GM06990 (cell line): ENCODE results near the gene BARX1.

ENCODE experiments used
- DNase-seq: peaks from one replicate; pipeline ENCODE4 v3.0.0-alpha.2; 2011; ENCODE audit not compliant: insufficient read length; ENCODE audit errors: extremely low read depth
- H3K27me3 ChIP-seq: replicated peaks from 2 replicates; pipeline ENCODE4 v1.6.0; 2011; ENCODE audit warnings: low read length; ENCODE audit not compliant: control insufficient read depth, insufficient read depth
- H3K36me3 ChIP-seq: 2 replicates; pipeline ENCODE4 v1.5.1; 2011; ENCODE audit warnings: low read length; ENCODE audit not compliant: control insufficient read depth, insufficient read depth
- H3K4me3 ChIP-seq: replicated peaks from 2 replicates; pipeline ENCODE4 v1.5.1; 2011; ENCODE audit warnings: low read depth, mild to moderate bottlenecking, control low read depth, low read length
- TF ChIP-seq, protein P1 (sequence below): IDR thresholded peaks from 2 replicates; pipeline ENCODE4 v1.5.1; 2011; ENCODE audit warnings: low read length, control low read depth, mild to moderate bottlenecking, inconsistent platforms; ENCODE audit not compliant: insufficient read depth, poor library complexity, severe bottlenecking

BARX1 gene

DNA sequence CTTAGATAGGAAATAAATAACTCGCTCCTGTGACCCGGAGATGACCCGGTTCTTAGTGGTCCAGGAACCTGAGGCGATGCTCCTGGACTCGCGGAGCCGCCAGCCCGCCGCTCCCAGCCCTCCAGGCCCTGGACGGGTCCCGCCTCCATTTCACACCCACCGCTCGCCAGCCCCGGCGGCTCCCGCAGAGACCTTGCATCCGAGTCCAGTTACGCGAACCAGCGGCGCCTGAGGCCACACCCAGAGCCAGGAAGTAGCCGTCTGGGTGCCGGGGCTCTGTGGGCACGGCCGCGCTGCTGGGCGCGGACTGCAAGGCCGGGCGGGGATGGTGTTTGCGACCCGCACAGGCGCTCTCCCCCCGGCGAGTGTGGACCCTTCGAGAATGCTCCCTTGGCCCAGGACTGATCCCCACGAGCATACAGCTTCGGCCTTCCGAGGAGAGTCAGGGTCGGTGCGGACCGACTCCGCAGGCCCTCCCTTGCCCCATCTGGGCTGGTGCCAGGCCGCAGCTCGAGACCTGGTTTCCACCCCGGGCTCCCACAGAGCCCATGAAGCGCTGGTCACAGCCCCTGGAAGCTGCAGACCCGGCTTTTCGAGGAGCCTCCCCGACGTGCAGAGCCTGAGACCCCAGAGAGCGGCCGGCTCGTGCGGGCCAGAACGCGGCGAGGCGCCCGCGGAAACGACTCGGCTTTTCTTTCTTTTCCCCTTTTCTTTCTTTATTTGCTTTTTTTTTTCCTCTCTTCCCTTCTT is 5.2 kb upstream of the BARX1 start:
- TF ChIP-seq, protein P1, sequence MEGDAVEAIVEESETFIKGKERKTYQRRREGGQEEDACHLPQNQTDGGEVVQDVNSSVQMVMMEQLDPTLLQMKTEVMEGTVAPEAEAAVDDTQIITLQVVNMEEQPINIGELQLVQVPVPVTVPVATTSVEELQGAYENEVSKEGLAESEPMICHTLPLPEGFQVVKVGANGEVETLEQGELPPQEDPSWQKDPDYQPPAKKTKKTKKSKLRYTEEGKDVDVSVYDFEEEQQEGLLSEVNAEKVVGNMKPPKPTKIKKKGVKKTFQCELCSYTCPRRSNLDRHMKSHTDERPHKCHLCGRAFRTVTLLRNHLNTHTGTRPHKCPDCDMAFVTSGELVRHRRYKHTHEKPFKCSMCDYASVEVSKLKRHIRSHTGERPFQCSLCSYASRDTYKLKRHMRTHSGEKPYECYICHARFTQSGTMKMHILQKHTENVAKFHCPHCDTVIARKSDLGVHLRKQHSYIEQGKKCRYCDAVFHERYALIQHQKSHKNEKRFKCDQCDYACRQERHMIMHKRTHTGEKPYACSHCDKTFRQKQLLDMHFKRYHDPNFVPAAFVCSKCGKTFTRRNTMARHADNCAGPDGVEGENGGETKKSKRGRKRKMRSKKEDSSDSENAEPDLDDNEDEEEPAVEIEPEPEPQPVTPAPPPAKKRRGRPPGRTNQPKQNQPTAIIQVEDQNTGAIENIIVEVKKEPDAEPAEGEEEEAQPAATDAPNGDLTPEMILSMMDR: no peak
- Histone ChIP-seq H3K4me3 (no peak overlapping the region), H3K36me3 (no peaks in the 10 kb centered on the region), H3K27me3 (peaks cover 3% of the 10 kb centered on the region)
- no peak for DNase-seq

DNA sequence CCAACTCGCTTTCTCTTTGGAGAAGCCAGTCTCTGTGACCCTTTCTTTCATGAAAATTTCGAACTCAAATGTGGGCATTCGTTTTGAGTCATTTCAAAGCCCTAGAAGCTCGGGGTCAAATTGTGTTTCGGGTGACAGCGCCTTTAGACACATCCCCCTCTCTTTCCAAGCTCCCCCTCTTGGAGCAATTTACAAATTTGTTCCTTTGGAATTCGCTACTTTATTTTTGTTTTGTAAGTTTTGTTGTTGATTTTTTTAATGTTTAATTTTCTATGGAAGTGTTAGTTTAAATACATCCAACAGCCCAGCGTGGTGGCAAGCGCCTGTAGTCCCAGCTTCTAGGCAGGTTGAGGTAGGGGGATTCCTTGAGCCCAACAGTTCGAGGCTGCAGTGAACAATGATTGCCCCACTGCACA is 4.6 kb upstream of the BARX1 start:
- H3K36me3 ChIP-seq: no peaks in the 10 kb centered on the region
- TF ChIP-seq, protein P1: no peak
- H3K4me3 ChIP-seq: no peak overlapping the region
- H3K27me3 ChIP-seq: peaks cover 3% of the 10 kb centered on the region
- no peak for DNase-seq

DNA sequence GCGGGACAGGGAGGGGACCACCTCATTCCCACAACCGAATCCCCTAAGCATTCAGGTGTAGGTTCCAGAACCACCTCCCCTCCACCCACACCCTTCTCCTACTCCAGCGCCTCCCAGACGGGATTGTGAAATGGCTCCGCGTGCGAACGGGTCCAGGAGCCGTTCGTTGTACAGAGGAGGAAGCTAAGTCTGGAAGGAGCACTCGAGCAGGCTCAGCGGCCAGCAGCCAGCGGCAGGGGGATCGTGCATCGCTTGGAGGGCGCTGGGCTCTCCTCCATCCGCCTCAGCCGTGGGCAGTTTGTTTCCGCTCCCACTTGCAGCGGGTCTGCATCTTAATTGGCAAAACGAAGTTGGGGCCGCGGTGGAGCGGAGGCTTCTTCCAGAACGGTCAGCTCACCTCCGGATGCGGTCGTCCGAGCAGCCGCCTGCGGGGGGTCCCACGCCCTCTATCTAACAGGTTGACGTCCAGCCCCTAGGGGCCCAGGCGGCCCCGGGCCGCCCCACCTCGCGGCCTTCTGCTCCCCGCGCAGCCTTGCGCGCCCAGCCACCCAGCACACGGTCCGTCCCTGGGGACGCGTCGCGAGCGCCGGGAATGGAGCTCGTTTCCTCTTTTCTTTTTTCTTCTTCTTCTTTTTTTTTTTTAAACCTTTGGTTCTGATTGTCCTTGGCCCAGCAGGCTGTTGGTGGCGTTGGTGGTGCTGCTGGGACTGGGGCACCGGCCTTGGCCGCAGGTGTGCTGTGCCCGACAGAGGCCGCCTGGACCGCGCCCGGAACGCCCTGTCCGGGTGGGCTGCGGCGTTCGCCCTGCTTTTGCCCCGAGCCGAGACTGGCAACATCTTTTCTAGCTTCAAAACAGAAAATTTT is 3.9 kb upstream of the BARX1 start:
- Histone ChIP-seq H3K27me3 (peaks cover 6% of the 10 kb centered on the region), H3K36me3 (no peaks in the 10 kb centered on the region), H3K4me3 (peak overlapping the region; percentile 11)
- DNase-seq: no peak
- TF ChIP-seq, protein P1: no peak

DNA sequence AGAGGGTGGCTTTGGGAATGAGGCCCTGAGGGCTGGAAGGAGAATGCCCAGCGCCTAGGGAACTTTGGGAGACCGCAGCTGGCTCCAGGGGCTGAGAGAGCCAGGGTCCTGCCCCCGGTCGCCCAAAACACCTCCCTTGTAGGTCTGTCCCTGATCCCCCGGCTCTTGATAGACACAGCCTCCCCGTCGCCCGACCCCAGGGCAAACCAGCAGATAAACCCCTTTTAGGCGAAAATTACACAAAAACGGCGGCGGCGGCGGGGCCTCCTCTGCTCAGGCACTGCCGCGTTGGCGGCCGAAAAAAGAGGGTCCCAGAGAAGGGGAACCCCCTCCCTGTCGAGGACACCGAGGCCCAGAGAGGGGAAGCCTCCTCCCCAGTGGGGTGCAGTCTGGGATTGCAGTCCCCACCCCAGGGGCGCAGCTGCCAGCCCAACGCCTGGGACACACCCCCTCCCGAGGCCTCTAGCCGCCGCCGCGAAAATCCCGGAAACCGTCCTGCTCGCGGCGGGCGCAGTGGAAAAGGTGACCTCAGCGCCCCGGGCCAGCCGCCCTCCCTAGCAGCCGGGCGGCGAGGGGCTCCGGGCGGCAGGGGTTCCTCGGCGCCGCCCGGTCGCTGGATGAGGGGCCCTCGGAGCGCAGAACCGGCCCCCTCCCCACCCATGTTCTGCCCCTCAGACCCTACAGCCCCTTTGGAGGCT is 3.1 kb upstream of the BARX1 start:
- Histone ChIP-seq H3K4me3 (peak overlapping the region; percentile 11; the same call in 1 of the 2 replicates), H3K36me3 (no peaks in the 10 kb centered on the region), H3K27me3 (peaks cover 8% of the 10 kb centered on the region)
- no peak for DNase-seq
- TF ChIP-seq, protein P1: no peak

DNA sequence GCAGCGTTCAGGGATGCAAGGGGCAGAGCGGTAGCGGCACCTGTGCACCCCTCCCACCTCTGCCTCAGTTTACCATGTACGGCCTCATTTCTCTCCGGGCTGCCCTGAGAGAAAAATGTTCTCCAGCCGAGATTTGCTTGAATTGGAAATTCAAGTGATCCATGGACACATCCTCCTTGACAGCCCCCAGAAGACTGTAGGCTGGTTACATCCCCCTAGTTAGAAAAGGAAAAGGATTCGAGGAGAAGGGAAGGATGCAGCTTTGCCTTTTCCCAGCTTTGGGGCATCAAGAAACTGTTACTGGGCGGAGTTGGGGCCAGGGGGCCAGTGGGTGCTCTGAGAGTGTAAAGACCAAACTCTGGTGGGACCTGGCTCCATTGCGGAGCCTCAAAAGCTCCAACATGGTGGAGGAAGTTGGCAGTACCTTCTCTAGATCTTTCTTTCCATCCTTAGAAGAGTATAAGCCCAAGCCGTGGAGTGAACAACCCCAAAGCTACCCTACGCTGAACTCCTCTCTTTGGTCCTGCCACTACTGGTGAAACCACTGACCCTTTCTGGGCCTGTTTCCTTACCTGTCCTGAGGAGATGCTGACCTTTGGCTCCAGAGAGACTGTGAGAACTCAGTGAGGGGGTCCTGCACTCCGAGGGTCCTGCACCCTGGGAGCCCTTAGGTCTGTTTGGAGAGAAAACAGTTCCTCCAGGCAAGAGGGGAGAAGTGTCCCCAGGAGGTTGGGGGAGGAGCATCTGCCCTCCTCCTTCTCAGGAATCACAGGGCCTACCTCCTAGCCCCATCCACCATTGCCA is 1.0 kb upstream of the BARX1 start:
- Histone ChIP-seq H3K4me3 (no peak overlapping the region), H3K36me3 (no peaks in the 10 kb centered on the region), H3K27me3 (peaks cover 8% of the 10 kb centered on the region)
- TF ChIP-seq, protein P1: no peak
- no peak for DNase-seq
